ENCODE results near the gene KIFC3.

KIFC3 gene

GRCh38 chr16:57756424-57757325, 45.6 kb downstream of the KIFC3 start:
- H3K27me3 ChIP-seq (replicated peaks in 2 of 5; ENCODE audit: control insufficient read depth in 4 of 5, insufficient read depth in 5 of 5, low read length in 4 of 5): no peaks in the 10 kb centered on the region
- peaks cover 0 to 5% (median 0%) of the 10 kb centered on the region in 4 experiments for H3K4me1 ChIP-seq (ENCODE audit: control extremely low read depth in 1 of 4, control insufficient read depth in 4 of 4, insufficient read depth in 4 of 4, low read length in 3 of 4)
- ChIA-PET CTCF (interaction anchor here (0.8 to 3.5 kb wide), 26 partner anchors 9 to 245 kb away, joined by 3 to 22 read pairs (median 4); partner anchors contain the start of gene ADGRG3), POLR2A (interaction anchor here (0.6 kb wide), 1 partner anchor 21 kb away, joined by 3 read pairs; the partner anchor contains the start of gene KATNB1)
- no peak overlapping the region for H3K27ac ChIP-seq (ENCODE audit: insufficient read depth in 1 of 2, low read depth in 1 of 2, low read length in 2 of 2, poor library complexity in 1 of 2, severe bottlenecking in 2 of 2)
- WGBS (ENCODE audit: insufficient coverage): 96% methylated on average over 10 of the region's 15 CpGs
- H3K9me3 ChIP-seq (ENCODE audit: control extremely low read depth in 1 of 5, control insufficient read depth in 4 of 5, insufficient read depth in 2 of 5, low read depth in 1 of 5, low read length in 4 of 5): no peaks in the 10 kb centered on the region
- peaks cover 0 to 91% (median 56%) of the 10 kb centered on the region in 4 experiments for H3K36me3 ChIP-seq (ENCODE audit: control insufficient read depth in 4 of 4, insufficient read depth in 4 of 4, low read length in 3 of 4)
- no peak overlapping the region for H3K4me3 ChIP-seq (ENCODE audit: control insufficient read depth in 1 of 7, extremely low read depth in 1 of 7, insufficient read depth in 4 of 7, low read depth in 2 of 7, low read length in 6 of 7)
- DNase-seq: no peak

GRCh38 chr16:57755726-57756423, 46.4 kb downstream of the KIFC3 start:
- Histone ChIP-seq H3K9me3 (ENCODE audit: control extremely low read depth in 1 of 5, control insufficient read depth in 4 of 5, insufficient read depth in 2 of 5, low read depth in 1 of 5, low read length in 4 of 5) (no peaks in the 10 kb centered on the region), H3K27ac (ENCODE audit: insufficient read depth in 1 of 2, low read depth in 1 of 2, low read length in 2 of 2, poor library complexity in 1 of 2, severe bottlenecking in 2 of 2) (no peak overlapping the region), H3K36me3 (ENCODE audit: control insufficient read depth in 4 of 4, insufficient read depth in 4 of 4, low read length in 3 of 4) (peaks cover 0 to 93% (median 60%) of the 10 kb centered on the region in 4 experiments), H3K4me3 (ENCODE audit: control insufficient read depth in 1 of 7, extremely low read depth in 1 of 7, insufficient read depth in 4 of 7, low read depth in 2 of 7, low read length in 6 of 7) (no peak overlapping the region), H3K4me1 (ENCODE audit: control extremely low read depth in 1 of 4, control insufficient read depth in 4 of 4, insufficient read depth in 4 of 4, low read length in 3 of 4) (peaks cover 0 to 5% (median 0%) of the 10 kb centered on the region in 4 experiments), H3K27me3 (replicated peaks in 2 of 5; ENCODE audit: control insufficient read depth in 4 of 5, insufficient read depth in 5 of 5, low read length in 4 of 5) (no peaks in the 10 kb centered on the region)
- POLR2A ChIA-PET: no interaction called here
- CTCF ChIA-PET: interaction anchor here (0.8 to 3.5 kb wide), 17 partner anchors 8 to 246 kb away, joined by 3 to 22 read pairs (median 5); partner anchors contain the start of gene ADGRG3
- no peak for DNase-seq
- 92% methylated on average over 10 of the region's 18 CpGs for WGBS (ENCODE audit: insufficient coverage)

- Histone ChIP-seq H3K27ac (ENCODE audit: insufficient read depth in 1 of 2, low read depth in 1 of 2, low read length in 2 of 2, poor library complexity in 1 of 2, severe bottlenecking in 2 of 2) (no peak overlapping the region), H3K36me3 (ENCODE audit: control insufficient read depth in 4 of 4, insufficient read depth in 4 of 4, low read length in 3 of 4) (peaks cover 0 to 90% (median 62%) of the 10 kb centered on the region in 4 experiments), H3K27me3 (replicated peaks in 2 of 5; ENCODE audit: control insufficient read depth in 4 of 5, insufficient read depth in 5 of 5, low read length in 4 of 5) (no peaks in the 10 kb centered on the region), H3K4me3 (ENCODE audit: control insufficient read depth in 1 of 7, extremely low read depth in 1 of 7, insufficient read depth in 4 of 7, low read depth in 2 of 7, low read length in 6 of 7) (no peak overlapping the region), H3K9me3 (ENCODE audit: control extremely low read depth in 1 of 5, control insufficient read depth in 4 of 5, insufficient read depth in 2 of 5, low read depth in 1 of 5, low read length in 4 of 5) (no peaks in the 10 kb centered on the region), H3K4me1 (ENCODE audit: control extremely low read depth in 1 of 4, control insufficient read depth in 4 of 4, insufficient read depth in 4 of 4, low read length in 3 of 4) (peaks cover 0 to 5% (median 0%) of the 10 kb centered on the region in 4 experiments)
- no peak for DNase-seq
- ChIA-PET POLR2A (no interaction called here), CTCF (interaction anchor here (0.8 to 3.5 kb wide), 6 partner anchors 9 to 107 kb away, joined by 3 to 22 read pairs (median 3); no protein-coding TSS in a partner anchor)
- 95% methylated on average over 19 of the region's 24 CpGs for WGBS (ENCODE audit: insufficient coverage)
Observed at GRCh38 chr16:57755061-57755684, 47.1 kb downstream of the KIFC3 start.

GRCh38 chr16:57754354-57755060, 47.8 kb downstream of the KIFC3 start:
- Histone ChIP-seq H3K27me3 (replicated peaks in 2 of 5; ENCODE audit: control insufficient read depth in 4 of 5, insufficient read depth in 5 of 5, low read length in 4 of 5) (no peaks in the 10 kb centered on the region), H3K9me3 (ENCODE audit: control extremely low read depth in 1 of 5, control insufficient read depth in 4 of 5, insufficient read depth in 2 of 5, low read depth in 1 of 5, low read length in 4 of 5) (no peaks in the 10 kb centered on the region), H3K27ac (ENCODE audit: insufficient read depth in 1 of 2, low read depth in 1 of 2, low read length in 2 of 2, poor library complexity in 1 of 2, severe bottlenecking in 2 of 2) (no peak overlapping the region), H3K4me1 (ENCODE audit: control extremely low read depth in 1 of 4, control insufficient read depth in 4 of 4, insufficient read depth in 4 of 4, low read length in 3 of 4) (peaks cover 0 to 5% (median 0%) of the 10 kb centered on the region in 4 experiments), H3K36me3 (ENCODE audit: control insufficient read depth in 4 of 4, insufficient read depth in 4 of 4, low read length in 3 of 4) (peaks cover 0 to 91% (median 67%) of the 10 kb centered on the region in 4 experiments), H3K4me3 (ENCODE audit: control insufficient read depth in 1 of 7, extremely low read depth in 1 of 7, insufficient read depth in 4 of 7, low read depth in 2 of 7, low read length in 6 of 7) (no peak overlapping the region)
- CTCF ChIA-PET: interaction anchor here (0.8 to 3.5 kb wide), 4 partner anchors 9 to 108 kb away, joined by 3 to 22 read pairs (median 3); no protein-coding TSS in a partner anchor
- DNase-seq: no peak
- POLR2A ChIA-PET: no interaction called here
- WGBS (ENCODE audit: insufficient coverage): 100% methylated on average over 1 of the region's 9 CpGs

- no peaks in the 10 kb centered on the region for H3K27me3 ChIP-seq (replicated peaks in 2 of 5; ENCODE audit: control insufficient read depth in 4 of 5, insufficient read depth in 5 of 5, low read length in 4 of 5)
- H3K4me3 ChIP-seq (ENCODE audit: control insufficient read depth in 1 of 7, extremely low read depth in 1 of 7, insufficient read depth in 4 of 7, low read depth in 2 of 7, low read length in 6 of 7): no peak overlapping the region
- CTCF ChIA-PET: interaction anchor here (0.5 kb wide), 1 partner anchor 109 kb away, joined by 3 read pairs; no protein-coding TSS in a partner anchor
- POLR2A ChIA-PET: no interaction called here
- no peak overlapping the region for H3K27ac ChIP-seq (ENCODE audit: insufficient read depth in 1 of 2, low read depth in 1 of 2, low read length in 2 of 2, poor library complexity in 1 of 2, severe bottlenecking in 2 of 2)
- H3K9me3 ChIP-seq (ENCODE audit: control extremely low read depth in 1 of 5, control insufficient read depth in 4 of 5, insufficient read depth in 2 of 5, low read depth in 1 of 5, low read length in 4 of 5): no peaks in the 10 kb centered on the region
- no peak for DNase-seq
- H3K4me1 ChIP-seq (ENCODE audit: control extremely low read depth in 1 of 4, control insufficient read depth in 4 of 4, insufficient read depth in 4 of 4, low read length in 3 of 4): peaks cover 0 to 5% (median 0%) of the 10 kb centered on the region in 4 experiments
- WGBS (ENCODE audit: insufficient coverage): 97% methylated on average over 29 of the region's 32 CpGs
- peaks cover 0 to 91% (median 69%) of the 10 kb centered on the region in 4 experiments for H3K36me3 ChIP-seq (ENCODE audit: control insufficient read depth in 4 of 4, insufficient read depth in 4 of 4, low read length in 3 of 4)
Observed at GRCh38 chr16:57753448-57754353, 48.6 kb downstream of the KIFC3 start.
